Hematopoietic multipotent progenitor cell treated with erythropoietin and hydrocortisone succinate and interleukin-3 and kit ligand, for 15 days (in vitro differentiated cells): Measurements from ENCODE around the gene TBX2.

ENCODE experiments used
- DNase-seq: peaks from one replicate; pipeline ENCODE4 v3.0.0-alpha.2; 2015; ENCODE audit warnings: low spot score

The TBX2 gene

GRCh38 chr17:61453566-61454380 is 54.1 kb downstream of the TBX2 start:
- no peak for DNase-seq

DNA sequence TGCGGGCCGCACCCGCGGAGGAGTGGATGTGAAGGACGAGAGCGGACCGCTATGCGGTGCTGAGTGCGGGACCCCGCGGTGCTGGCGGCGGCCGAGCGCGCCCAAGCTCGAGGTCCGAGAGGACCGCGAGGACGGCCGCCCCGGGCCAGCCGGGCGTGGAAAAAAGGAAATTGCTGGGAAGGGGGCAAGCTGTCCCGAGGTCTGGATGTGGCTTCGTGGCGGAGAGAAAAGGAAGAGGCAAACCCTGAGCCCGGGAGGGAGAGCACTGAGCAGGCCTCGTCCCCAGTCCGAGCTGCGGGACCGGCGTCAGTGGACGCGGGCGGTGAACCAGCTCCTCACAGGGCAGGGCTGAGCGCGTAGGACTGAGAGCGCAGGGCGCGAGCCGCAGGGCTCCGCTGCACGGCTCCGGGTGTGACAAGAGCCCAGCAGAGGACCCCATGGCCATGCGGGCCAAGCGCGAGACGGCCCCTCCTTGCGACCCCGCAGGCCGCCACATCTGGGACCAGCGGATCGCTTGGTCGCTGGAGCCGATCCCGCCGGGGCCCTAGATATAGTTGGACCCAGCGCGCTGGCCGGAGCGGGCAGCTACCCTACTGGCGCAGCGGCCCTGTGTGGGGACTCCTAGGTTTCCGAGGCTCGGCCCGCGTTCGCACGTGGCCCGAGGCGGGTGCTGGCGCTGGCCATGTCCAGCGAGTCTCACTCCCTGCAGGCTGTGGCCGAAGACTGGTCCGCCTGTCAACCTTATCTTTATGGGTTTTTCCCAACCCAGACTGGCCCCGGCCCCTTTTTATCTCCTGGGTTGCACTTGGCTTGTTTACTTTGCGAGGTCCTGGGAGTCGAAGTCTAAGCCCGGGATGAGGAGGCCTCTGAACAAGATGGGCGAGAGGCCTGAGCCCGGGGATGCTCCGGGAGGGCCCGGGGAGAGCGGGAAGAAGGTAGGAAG is 55.0 kb downstream of the TBX2 start:
- no peak for DNase-seq

DNA sequence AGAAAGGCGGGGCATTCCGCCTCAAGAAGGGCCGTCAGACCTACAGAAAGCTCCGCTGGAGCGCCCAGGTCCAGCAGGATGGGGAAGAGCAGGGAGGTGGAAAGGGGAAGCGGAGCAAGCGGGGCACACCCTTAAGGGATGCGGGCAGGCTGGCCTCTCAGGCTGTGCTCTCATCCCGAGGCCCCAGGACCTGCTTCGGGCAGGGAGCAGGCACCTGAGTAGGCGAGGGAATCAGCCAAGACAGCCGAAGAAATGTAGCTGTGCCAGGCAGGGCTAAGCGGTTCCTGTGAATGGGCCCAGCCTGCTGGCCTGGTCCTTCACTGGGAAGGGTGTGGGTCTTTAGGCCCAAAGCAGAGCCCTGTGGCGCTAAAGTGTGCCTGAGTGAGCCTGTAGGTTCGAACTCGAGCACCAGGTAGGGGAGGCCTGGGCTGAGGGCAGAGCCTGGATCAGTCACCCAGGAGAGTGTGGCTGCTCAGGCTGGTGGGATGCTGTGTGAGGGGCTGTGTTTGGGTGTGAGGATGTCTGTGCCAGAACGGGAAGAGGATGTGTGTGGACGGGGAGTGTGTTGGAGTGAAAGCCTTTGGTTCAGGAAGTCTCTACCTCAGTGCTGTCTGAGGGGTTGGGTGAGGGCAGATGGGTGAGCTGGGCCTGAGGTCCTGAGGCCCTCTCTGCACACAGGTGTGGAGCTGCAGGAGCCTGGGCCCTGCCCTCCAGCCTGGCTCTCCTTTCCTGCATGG is 55.8 kb downstream of the TBX2 start:
- DNase-seq, result no peak

DNA sequence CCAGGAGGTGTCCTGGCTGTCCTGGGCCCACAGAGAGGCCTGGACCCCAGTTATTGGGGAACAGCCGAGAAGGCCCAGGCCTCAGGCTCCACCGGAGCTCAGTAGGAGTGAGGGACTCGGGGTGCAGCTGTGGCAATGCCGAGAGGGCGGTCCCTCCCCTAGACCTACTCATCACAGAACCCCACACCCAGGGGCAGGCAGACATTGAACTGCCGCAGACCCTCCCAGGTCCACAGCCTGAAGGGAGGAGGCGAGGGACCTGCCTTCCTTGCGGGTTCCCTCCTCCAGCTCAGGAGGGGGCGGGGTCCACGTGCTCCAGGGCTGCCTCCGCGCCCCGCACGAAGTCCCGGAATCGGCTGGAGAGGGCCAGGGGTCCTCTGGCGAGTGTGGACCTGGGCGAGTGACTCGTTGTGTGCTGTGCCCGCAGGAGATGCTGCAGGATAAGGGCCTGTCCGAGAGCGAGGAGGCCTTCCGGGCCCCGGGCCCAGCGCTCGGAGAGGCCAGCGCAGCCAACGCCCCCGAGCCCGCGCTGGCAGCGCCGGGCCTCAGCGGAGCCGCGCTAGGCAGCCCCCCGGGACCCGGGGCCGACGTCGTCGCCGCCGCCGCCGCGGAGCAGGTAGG is 56.5 kb downstream of the TBX2 start:
- DNase-seq, result no peak

DNA sequence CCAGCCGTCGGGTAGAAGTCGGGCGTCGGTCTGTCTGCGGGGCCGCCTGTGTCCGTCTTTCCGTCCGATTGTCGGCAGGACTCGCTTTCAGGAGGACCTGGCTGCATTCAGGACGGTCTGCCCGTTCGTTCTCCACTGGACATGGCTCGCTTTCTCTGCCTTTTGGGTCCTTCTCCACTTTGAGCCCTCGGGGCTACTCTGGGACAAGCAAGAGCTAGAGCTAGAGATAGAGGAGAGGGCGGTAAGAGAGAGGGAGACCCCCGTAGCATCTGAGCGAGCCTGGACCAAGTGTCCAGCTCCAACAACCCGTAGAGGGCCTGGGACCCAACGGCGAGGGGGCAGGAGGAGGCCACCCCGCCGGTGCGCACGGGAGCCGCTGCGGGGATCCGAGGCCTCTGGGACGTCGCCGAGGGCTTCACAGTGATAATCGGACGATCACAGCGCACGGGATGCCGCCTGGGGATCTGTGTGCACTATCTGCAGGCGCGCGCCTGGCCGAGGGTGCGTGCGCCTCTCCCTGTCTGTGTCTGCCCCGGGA is 57.1 kb downstream of the TBX2 start:
- no peak for DNase-seq

GRCh38 chr17:61457226-61457983 is 57.8 kb downstream of the TBX2 start:
- DNase-seq, result no peak

- no peak for DNase-seq
Measured at GRCh38 chr17:61458000-61458399, 58.4 kb downstream of the TBX2 start.

DNA sequence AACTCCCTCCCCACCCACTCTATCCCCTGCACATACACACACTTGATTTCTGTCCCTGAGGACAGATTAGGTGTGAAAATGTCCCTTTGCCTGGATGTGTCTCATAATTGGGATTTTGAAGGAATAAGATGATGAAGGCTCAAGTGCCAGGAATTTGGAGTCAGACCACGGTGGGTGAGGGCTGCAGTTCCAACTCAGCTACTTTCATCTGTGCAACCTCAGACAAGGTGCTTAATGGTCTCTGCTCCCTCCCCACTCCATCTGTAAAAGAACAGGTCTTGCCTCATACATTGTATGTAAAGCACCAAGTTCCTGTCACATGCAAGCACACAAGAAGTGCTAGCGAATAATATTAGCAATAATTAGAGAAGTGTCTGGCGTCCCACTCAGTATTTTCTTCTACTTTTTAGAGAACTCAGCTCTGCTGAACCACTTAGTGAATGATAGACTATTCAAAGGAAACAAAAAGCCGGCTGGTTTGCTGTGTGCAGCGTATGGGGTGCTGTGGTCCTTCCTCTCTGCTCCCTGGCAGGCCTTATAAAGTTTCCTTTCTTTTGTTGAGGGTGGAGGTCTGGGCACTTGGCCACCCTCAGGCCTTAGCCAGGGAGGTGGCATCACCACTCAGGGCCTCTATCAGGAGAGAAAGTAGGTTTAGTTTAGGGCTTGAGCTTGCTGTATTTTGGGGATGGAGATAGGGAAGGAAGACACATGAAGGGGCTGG is 58.9 kb downstream of the TBX2 start:
- no peak for DNase-seq
